Measurements from ENCODE around the gene FAM237A.

DNA sequence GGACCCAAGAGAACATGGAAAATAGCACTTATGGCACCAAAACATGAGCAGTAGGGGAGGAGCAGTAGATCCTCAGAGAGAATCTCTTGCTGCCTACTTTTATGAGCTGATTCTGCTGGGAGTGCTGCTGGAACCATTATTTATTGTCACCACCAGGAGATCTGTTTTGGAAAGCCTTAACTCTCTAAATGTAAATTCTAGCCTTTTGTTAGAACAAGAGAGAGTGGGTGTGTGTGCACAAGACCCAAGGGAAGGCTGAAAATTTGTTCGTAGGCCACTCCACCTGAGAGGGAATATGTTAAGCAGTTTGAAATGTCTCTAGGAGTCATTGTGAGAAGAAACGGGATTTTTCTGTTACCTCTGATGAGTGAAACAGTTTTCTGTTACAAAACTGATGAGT is 16.2 kb upstream of the FAM237A start:
- TF ChIP-seq, protein P1, sequence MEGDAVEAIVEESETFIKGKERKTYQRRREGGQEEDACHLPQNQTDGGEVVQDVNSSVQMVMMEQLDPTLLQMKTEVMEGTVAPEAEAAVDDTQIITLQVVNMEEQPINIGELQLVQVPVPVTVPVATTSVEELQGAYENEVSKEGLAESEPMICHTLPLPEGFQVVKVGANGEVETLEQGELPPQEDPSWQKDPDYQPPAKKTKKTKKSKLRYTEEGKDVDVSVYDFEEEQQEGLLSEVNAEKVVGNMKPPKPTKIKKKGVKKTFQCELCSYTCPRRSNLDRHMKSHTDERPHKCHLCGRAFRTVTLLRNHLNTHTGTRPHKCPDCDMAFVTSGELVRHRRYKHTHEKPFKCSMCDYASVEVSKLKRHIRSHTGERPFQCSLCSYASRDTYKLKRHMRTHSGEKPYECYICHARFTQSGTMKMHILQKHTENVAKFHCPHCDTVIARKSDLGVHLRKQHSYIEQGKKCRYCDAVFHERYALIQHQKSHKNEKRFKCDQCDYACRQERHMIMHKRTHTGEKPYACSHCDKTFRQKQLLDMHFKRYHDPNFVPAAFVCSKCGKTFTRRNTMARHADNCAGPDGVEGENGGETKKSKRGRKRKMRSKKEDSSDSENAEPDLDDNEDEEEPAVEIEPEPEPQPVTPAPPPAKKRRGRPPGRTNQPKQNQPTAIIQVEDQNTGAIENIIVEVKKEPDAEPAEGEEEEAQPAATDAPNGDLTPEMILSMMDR (conservative IDR thresholded peaks at IDR 0.05 in 1 of 2, IDR thresholded peaks at IDR 0.05 in 1 of 2; ENCODE audit: extremely low read depth in 1 of 2, insufficient read depth in 1 of 2, low read depth in 1 of 2, low read length in 2 of 2), result no peak
- no peak for TF ChIP-seq EZH2 (IDR thresholded peaks at IDR 0.05; ENCODE audit: borderline replicate concordance, low read length)

All from mammary epithelial cell (primary cell).